ENCODE results near the gene MAMDC4.

DNA sequence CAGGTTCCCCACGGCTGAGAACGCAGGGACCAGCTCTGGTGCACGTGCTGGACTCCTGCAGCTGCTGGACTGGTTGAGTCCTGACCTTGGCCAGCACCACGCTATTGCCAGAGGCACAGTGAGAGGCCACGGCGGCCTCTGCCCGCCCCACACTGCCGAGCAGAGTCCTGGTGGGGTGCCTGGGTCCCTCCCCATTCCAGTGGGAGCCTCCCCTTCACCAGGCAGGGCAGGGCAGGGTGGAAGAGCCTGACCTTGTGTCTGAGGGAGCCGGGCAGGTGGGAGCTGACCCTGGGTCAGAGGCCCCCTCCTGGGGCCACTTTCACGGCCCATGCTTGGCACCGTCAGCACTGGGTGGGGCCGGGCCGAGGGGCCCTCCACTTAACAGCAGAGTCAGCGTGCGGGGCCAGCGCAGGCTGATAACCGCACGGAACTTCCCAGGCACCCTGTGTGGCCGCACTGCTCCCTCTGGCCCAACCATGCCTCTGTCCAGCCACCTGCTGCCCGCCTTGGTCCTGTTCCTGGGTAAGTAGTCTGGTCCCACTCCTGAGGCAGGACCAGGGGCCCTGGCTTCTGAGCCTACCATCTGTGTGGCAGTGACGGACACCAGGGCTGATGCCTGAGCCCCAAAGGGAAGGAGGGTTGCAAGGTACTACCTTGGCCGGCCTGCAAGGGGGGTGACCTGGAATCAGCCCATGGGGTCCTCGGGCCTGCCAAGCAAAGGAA lies at the start of gene MAMDC4:
- TF ChIP-seq, protein P1, sequence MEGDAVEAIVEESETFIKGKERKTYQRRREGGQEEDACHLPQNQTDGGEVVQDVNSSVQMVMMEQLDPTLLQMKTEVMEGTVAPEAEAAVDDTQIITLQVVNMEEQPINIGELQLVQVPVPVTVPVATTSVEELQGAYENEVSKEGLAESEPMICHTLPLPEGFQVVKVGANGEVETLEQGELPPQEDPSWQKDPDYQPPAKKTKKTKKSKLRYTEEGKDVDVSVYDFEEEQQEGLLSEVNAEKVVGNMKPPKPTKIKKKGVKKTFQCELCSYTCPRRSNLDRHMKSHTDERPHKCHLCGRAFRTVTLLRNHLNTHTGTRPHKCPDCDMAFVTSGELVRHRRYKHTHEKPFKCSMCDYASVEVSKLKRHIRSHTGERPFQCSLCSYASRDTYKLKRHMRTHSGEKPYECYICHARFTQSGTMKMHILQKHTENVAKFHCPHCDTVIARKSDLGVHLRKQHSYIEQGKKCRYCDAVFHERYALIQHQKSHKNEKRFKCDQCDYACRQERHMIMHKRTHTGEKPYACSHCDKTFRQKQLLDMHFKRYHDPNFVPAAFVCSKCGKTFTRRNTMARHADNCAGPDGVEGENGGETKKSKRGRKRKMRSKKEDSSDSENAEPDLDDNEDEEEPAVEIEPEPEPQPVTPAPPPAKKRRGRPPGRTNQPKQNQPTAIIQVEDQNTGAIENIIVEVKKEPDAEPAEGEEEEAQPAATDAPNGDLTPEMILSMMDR (IDR thresholded peaks at IDR 0.05; ENCODE audit: poor library complexity), result no peak
- no peak for TF ChIP-seq EZH2 (IDR thresholded peaks at IDR 0.05; ENCODE audit: borderline replicate concordance)
- no peak for TF ChIP-seq EZH2phosphoT487 (IDR thresholded peaks at IDR 0.05; ENCODE audit: low read depth, severe bottlenecking, unreplicated experiment)
